ENCODE results near the gene ARID1B.

ARID1B gene

DNA sequence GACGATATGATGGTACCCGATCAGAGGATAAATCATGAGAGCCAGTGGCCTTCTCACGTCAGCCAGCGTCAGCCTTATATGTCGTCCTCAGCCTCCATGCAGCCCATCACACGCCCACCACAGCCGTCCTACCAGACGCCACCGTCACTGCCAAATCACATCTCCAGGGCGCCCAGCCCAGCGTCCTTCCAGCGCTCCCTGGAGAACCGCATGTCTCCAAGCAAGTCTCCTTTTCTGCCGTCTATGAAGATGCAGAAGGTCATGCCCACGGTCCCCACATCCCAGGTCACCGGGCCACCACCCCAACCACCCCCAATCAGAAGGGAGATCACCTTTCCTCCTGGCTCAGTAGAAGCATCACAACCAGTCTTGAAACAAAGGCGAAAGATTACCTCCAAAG lies 423.9 kb downstream of the ARID1B start:
- no peak for DNase-seq

DNA sequence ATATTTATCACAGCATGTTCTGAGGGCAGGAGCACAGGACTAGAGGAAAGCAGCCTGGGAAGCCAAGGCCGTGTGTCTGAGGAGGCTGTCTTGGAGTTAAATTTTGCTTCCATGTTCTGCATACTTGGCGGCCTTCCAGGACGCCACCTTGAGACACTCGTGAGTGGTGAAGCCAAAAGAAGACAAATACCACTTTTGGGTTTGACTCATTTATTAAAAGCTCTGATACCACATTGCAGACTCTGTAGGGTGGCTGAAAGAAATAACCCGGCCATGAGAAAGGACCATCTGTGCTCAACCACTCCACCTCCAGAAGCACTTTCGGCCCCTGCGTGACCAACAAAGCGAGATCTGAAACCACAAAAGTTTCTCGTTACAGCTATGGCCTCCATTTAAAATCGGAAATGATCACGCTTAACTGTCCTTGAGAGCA lies 426.1 kb downstream of the ARID1B start:
- DNase-seq = no peak

DNA sequence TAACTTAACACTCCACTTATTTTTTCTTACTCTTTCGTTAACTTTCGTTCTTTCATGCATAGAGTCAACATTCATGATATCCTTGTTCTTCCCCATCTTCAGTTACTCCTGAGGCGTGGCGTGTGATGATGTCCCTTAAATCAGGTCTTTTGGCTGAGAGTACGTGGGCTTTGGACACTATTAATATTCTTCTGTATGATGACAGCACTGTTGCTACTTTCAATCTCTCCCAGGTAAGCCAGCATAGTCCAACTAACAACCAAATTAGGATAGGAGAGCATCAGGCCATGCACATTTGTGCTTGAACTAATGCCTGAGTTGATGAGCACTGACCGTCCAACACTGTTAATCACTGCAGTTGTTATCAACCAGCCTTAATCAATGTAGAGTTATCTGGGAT lies 426.6 kb downstream of the ARID1B start:
- no peak for DNase-seq

DNA sequence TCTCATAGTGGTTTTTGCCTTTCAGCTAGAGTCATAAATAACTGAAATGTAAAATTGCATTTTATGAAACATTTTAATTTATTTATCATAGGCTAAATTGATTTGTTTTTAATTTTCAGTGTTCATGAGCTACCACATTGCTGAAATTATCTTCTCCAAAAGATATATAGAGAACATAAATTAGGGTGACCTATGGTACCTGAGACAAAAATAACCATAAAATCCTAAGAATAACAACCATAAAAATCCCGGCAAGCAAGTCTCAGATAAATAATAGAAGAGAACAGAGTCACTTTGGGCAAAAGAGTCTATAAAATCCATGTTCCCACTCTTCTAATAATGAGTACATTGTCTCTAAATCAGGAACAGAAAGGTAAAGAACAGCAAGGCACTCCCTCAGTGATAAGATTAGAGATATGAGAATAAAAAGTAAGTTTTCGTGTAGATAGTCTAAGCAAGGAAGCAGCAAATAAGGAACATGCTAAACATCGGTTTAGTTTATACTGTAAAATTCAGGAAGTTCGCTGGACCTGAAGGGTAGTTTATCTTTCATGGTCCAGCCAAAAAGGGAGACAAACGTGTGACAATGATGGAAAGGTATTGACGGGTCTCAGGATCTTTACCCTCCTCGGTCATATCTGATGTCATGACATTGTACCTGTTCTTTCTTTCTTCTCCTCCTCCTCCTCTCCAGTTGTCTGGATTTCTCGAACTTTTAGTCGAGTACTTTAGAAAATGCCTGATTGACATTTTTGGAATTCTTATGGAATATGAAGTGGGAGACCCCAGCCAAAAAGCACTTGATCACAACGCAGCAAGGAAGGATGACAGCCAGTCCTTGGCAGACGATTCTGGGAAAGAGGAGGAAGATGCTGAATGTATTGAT lies 428.5 kb downstream of the ARID1B start:
- no peak for DNase-seq

DNA sequence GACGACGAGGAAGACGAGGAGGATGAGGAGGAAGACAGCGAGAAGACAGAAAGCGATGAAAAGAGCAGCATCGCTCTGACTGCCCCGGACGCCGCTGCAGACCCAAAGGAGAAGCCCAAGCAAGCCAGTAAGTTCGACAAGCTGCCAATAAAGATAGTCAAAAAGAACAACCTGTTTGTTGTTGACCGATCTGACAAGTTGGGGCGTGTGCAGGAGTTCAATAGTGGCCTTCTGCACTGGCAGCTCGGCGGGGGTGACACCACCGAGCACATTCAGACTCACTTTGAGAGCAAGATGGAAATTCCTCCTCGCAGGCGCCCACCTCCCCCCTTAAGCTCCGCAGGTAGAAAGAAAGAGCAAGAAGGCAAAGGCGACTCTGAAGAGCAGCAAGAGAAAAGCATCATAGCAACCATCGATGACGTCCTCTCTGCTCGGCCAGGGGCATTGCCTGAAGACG lies 429.2 kb downstream of the ARID1B start:
- no peak for DNase-seq

DNA sequence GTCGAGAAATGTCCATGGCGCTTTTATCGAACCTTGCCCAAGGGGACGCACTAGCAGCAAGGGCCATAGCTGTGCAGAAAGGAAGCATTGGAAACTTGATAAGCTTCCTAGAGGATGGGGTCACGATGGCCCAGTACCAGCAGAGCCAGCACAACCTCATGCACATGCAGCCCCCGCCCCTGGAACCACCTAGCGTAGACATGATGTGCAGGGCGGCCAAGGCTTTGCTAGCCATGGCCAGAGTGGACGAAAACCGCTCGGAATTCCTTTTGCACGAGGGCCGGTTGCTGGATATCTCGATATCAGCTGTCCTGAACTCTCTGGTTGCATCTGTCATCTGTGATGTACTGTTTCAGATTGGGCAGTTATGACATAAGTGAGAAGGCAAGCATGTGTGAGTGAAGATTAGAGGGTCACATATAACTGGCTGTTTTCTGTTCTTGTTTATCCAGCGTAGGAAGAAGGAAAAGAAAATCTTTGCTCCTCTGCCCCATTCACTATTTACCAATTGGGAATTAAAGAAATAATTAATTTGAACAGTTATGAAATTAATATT lies 430.4 kb downstream of the ARID1B start:
- no peak for DNase-seq

DNA sequence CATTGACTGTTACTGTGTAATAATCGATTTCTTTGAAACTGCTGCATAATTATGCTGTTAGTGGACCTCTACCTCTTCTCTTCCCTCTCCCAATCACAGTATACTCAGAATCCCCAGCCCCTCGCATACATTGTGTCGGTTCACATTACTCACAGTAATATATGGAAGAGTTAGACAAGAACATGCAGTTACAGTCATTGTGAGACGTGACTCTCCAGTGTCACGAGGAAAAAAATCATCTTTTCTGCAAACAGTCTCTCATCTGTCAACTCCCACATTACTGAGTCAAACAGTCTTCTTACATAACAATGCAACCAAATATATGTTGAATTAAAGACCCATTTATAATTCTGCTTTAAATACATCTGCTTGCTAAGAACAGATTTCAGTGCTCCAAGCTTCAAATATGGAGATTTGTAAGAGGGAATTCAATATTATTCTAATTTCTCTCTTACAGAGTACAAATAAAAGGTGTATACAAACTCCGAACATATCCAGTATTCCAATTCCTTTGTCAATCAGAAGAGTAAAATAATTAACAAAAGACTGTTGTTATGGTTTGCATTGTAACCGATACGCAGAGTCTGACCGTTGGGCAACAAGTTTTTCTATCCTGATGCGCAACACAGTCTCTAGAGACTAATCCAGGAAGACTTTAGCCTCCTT lies 432.8 kb downstream of the ARID1B start:
- DNase-seq = no peak

DNA sequence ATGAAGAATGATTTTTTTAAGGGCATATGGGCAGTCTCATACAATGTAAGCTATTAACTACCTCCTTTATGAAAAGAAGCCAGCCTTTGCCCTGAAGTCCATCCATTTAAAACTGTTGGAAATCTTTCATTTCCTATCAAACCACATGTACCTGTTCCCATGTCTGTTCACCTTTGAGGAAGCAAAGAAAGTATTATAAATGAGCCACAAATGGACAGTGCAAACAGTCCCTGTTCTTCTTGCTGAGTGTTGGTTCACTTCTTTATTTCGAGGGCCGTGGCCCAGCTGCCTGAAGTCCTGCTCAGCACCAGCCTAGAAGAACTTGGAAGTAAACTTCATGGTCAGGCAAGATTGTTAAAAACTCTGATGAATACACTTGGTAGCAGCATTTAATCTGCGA lies 433.8 kb downstream of the ARID1B start:
- DNase-seq = no peak

DNA sequence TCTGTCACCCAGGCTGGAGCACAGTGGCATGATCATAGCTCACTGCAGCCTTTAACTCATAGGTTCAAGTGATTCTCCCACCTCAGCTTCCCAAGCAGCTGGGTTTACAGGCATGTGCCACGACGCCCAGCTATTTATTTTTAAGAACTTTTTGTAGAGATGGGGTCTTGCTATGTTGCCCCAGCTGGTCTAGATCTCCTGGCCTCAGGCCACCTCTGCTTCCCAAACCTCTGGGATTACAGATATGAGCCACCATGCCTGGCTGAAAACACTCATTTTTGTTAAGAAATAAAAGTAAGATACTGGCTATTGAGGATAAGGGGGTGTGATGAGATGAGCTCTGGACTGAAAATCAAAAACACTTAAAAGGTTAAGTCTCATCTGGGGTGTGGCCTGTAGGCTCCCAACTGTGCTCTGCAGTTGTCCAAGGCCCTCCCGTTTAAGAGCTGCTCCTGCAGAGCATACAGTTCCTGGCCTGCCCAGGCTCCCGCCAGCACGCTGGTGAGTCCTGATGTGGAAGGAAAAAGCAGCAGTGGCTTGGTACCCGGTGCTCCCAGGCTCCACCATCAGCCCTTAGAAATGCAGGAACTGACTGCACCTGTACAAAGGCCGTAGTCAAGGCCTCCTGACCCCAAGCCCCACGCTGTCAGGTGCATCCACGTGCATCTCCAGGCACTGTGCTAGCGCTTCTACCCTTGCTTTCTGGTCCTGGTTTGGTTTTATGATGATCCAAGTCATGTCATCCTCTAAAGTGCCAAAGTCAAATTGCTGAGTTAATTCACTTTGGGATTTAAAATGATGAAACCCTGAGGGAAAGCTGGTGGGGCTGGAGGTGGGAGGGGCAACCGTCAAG lies 434.7 kb downstream of the ARID1B start:
- no peak for DNase-seq

DNA sequence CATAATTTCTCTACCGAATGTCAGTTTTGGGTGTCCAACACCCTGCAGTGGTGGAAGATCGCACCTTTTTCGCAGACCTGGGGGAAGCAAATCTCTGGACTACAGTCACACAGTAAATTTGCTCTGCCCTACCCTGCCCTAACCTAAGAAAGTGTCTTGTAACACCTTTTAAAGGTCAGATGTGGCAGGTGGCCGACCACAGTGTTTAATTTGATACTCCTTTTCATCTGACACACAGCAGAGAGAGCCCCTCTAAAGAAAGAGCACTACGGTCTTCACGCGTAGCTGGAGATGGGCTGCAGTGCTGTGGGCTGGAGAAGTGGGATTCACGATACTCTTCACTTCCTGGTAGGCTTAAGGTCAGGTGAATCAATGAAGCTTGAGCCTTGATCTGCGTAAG lies 436.2 kb downstream of the ARID1B start:
- DNase-seq = no peak

DNA sequence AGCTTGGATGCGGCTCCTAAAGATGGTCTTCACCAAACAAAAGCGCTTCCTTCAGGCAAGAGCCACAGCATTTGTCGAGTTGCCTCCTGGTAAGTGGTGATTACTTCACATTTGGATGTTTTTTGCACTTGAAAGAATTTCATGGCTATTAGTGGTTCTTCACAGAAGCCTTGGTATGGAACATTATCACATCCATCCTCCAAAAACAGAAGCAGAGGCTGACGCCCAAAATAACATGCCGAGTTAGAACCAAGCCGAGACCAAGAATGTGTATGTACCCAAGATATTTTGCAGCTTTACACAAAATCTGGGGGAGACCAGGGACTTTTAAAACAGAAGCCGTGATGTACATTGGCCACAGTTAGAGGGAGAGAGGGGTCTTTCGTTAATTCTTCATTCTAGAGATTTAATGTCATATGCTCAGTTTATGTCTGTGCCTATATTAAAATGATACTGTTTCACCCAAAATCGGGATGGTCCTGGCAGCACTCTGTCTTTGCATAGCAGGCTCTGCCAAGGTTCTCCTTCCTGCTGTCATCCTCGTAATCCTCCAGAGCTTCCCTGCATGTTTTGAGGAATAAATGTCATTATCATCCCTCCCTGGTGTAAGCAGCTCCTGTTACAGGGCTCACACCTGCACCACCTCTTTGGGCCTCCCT lies 436.9 kb downstream of the ARID1B start:
- no peak for DNase-seq

DNA sequence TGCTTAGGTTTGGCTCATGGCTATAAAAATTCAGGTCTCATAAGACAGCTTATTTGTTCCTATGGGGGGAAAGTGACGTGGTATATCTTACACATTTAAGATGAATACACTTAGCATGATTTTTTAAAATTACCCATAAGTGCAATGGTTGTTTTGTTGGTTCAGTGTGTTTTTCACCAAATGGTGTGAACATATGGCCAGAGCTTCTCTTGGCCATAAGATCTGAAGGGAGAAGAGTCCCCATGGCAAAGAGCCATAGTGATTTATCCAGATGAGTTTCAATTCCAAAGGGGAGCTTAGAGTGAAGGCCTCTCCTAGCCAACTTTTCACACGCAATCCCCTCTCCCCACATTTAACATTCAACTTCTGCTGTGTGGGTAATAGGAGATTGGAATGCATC lies 438.5 kb downstream of the ARID1B start:
- no peak for DNase-seq

DNA sequence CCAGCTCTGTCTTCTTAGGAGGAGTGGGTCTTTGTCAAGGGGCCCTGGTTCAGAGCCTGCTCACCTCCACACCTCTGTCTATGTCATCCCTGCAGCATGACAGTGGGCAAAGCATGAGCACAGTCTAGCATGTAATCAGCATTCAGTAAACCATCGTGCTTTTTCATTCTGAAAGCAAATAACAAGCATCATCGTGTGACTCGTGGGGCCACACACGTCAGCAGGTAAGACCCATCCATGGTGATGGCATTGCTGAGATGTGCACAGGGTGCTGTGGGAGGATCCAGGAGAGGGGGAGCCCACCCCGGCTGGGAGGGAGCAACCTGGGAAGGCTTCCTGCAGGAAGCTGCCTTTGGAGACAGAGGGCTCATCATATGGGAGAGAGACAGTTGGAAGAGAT lies 439.4 kb downstream of the ARID1B start:
- DNase-seq = no peak

DNA sequence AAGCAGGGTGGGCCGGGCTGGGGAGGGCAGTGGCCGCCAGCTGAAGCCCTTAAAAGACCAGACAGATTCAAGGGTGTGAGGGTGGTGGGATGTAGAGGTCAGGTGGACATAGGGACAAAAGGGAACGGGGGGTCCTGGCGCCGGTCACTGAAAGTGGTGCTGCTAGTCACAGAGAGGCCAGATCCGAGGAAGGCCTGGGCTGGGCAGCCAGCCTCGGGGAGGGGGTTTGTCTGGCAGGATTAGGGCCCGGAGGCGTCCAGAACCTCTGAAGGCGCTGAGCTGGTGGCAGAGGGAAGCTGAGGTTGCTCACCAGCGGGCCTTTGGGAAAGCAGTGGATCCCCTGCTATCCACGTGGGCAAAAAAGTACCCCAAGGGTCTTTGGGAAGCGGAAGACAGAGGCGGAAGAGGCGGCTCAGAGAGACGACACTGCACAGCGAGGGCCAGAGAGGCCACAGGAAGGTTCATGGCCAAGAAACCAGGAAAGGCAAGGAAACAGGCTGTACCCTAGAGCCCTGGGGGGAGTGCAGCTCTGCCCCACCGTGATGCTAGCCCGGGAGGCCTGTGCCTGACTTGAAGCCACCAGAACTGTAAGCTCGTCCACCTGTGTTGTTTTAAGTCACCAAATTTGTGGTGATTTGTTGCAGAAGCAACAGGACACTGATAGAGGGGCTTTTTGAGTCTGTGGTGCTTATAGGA lies 440.2 kb downstream of the ARID1B start:
- DNase-seq = no peak

DNA sequence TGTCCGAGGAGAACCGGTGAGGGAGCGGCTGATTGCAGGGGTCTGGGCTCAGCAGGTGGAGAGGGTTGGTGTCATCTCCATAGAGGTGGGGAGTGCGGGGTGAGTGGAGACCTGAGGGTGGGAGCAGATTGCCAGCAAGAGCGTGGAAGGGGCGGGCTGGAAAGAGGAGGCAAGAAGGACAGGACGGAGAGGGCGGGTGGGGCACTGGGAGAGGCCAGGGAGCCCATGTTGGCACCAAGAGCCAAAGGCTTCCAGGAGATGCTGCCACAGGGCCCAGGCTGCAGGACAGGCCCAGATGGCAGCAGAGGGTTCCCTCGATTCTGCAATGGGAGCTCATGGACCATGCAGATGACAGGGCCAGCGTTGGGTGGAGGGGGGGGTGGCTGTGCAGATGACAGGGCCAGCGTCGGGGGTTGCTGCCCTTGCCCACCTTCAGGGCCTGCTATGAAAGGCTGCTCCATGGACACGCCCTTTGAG lies 440.8 kb downstream of the ARID1B start:
- DNase-seq = no peak

DNA sequence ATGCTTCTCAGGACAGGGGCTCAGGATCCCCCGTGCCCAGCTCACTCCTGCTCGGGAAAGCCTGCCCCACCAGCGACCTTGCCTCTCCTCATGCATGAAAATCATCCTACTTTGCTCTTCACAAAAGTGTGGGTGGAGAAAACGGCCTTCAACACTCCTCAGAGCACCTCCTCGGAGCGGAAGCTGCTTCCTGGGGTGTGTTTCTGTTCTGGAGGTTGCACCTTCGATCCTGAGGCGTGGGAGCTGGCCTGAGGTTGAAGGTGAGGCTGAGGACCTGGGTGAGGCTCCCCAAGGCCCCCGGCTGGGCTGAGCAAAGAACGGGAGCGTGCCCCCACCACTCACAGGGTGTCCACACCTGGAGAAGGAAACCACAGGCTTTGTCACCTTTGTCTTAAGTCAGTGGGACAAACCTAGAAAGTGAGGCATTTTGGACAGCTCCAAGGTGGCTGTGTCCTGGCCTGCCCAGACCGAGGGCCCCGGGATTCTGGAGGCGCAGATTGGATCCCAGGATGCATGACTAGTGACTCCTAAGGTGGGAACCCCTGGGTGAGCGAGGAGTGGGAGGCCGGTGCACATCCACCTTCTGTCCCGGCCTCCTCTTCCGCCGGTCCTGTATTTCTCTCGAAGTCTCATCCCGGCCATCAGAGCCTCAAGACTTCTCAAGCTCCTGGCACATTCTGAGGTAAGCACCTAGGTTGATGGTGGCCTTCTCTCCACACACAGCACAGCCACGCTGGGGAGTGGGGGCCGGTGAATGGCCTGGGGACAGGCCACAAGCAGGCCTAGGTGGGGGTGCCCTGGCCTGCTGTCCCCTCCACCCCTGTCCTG lies 441.4 kb downstream of the ARID1B start:
- no peak for DNase-seq

DNA sequence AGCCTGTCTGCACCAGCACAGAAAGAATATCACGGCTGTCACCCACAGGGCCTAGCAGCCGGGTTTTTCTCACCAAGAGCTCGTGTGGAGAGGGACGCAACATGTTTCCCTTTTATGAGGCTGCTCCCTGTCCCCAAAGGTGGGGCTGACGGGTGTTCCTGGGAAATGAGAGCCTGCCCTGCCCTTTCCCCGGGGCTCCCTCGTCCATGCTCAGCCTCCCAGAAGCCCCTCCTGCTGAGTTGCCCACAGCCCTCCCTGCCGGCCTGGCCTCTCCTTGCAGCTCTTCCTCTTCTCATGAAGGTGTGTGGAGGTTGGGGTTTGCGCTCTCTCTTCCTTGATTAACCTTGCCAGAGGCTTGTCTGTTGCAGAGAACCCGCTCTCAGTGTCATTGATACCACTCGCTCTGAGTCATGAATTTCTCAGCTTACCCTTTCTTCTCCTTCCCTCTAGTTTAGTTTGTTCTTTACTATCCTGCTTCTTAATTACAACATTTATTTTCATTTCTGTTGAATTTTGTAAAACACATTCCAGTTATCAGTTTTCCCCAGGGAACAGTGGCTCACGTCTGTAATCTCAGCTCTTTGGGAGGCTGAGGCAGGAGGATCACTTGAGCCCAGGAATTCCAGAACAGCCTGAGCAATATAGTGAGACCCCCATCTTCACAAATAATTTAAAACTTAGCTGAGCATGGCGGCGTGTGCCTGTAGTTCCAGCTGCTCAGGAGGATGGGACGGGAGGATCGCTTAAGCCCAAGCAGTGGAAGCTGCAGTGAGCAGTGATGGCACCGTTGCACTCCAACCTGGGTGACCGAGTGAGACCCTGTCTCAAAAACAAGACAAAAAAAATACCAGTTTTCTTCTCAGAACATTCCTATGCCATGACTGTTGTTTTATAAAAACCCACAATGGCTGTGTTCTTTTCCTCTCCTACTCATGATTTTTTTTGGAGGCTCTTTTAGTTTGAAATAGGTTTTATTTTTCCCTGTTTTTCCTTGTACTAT lies 442.3 kb downstream of the ARID1B start:
- DNase-seq = no peak

DNA sequence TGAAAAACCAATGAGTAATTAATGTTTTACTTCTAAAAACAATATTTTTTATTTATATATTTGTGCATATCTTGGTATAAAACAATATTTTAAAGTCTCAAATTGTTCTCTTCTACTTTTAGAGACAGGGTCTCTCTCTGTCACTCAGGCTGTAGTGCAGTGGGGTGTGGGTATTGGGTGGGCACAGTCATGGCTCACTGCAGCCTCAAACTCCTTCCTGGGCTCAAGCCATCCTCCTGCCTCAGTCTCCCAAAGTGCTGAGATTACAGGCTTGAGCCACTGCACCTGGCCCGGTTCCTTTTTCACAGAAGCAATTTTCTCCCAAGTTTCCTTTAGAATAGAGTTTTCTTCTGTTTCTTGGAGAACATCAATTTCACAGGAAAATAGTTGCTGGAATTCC lies 443.3 kb downstream of the ARID1B start:
- no peak for DNase-seq

DNA sequence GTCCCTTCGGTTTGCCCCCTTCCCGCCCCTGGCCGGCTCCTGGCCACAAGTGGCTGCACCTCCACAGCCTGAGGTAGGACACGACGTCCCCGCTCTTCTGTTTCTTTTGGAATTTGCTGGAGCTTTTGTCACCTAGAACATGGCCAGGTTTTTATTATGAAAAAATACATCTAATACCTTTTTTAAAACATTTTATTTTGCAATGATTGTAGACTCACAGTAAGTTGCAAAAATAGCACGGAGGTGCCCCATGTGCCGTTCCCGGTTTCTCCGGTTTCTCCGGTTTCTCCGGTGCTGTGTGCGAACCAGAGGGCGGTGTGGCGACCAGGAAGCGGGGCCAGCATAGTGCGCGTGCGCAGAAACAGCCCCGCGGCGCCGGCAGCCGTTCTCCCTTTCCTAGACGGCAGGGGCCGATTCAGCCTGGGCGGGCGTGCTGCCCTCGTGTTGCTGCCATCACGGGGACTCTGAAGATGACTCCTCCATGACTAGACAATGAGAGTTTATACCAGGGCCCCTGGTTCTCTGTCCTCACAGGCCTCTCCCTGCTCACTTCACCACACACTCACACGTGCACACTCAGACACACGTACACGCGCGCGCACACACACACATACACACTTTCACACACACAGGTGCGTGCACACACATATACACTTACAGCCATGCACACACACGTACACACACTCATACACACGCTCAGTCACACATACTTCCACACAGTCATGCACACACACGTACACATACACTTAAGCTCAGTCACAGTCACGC lies 444.1 kb downstream of the ARID1B start:
- DNase-seq = peak; percentile 64

All from NCI-H1048 (cell line).